Activated T-cell treated with anti-CD3 and anti-CD28 coated beads, Interleukin-2, amount 50 U/mL, for 24 hours (primary cell): ENCODE results near the gene C3orf85.

Experiments used
- DNase-seq: peaks from one replicate; pipeline ENCODE4 v3.0.0-alpha.2; 2020
- H3K27ac Mint-ChIP-seq: 2 replicates; pipeline ENCODE4 v1.8.0; 2020; ENCODE audit warnings: mild to moderate bottlenecking, mixed read lengths
- H3K27me3 Mint-ChIP-seq: 2 replicates; pipeline ENCODE4 v1.8.0; 2020; ENCODE audit warnings: mixed read lengths
- H3K36me3 Mint-ChIP-seq: 2 replicates; pipeline ENCODE4 v1.8.0; 2020; ENCODE audit warnings: low read depth, mixed read lengths
- H3K4me1 Mint-ChIP-seq: 2 replicates; pipeline ENCODE4 v1.8.0; 2020; ENCODE audit warnings: low read depth, mixed read lengths
- H3K4me3 Mint-ChIP-seq: 2 replicates; pipeline ENCODE4 v1.8.0; 2020; ENCODE audit warnings: mild to moderate bottlenecking, moderate library complexity, mixed read lengths
- H3K9me3 Mint-ChIP-seq: 2 replicates; pipeline ENCODE4 v1.8.0; 2020; ENCODE audit warnings: mixed read lengths

C3orf85 gene

DNA sequence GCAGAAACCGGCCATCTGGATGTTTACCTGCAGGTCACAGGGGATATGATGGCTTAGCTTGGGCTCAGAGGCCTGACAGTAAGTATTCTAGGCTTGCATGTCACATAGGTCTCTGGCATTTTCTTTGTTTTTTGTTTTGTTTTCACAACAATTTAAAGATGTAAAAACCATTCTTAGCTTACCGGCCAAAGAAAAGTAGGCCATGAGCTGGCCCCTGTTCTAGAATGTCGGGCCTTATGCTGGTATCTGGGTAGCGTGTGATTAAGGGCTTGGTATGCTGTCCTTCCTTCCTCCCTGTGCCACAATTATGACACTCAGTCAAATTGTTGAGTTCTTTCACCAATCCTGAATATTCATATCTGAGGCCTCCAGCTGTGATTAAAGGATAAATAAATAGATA, 40.2 kb downstream of the C3orf85 start:
- Mint-ChIP-seq H3K36me3 (no peaks in the 10 kb centered on the region), H3K4me1 (no peaks in the 10 kb centered on the region), H3K27ac (no peak overlapping the region), H3K9me3 (no peaks in the 10 kb centered on the region), H3K27me3 (peaks cover 5% of the 10 kb centered on the region), H3K4me3 (no peak overlapping the region)
- DNase-seq: no peak

DNA sequence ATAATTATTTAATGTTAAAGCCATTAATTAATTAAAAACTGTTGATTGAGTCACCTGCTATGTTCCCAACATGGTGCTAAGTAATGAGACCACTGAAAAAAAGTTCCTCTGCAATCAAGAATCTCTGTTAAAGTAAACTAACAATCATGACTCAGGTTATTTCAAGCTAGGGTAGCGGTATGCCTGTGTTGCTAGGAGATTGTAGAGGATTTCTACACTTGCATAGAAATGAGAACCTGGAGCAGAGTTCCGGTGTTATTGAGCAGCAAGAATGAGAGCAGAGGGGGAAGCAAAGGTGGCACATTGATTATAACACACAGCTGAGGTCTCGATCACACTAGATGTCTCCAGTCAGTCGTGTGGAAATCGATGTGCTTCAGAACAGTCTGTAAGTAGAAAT, 41.4 kb downstream of the C3orf85 start:
- Mint-ChIP-seq H3K27ac (no peak overlapping the region), H3K27me3 (peaks cover 5% of the 10 kb centered on the region), H3K9me3 (no peaks in the 10 kb centered on the region), H3K4me1 (no peaks in the 10 kb centered on the region), H3K36me3 (no peaks in the 10 kb centered on the region), H3K4me3 (no peak overlapping the region)
- no peak for DNase-seq

DNA sequence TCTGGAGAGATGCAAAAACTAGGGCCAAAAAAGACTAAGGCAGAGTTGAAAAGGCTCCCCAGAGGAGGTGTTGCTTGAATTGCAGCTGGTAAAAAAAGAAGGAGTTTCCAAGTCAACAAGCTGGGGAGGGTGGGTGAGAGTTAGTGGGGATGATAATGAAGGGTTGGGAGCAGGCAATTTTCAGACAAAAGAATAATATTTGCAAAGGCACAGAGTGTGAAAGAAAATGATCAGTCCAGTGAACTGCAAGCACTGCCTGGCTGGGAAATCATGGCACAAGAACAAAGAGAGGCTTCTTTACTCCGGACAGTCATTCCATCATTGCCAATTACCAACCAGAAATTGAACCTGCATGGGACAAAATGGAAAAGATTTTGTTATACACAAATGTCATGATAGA, 42.2 kb downstream of the C3orf85 start:
- H3K9me3 Mint-ChIP-seq: no peaks in the 10 kb centered on the region
- no peak overlapping the region for H3K4me3 Mint-ChIP-seq
- H3K27ac Mint-ChIP-seq: no peak overlapping the region
- no peaks in the 10 kb centered on the region for H3K36me3 Mint-ChIP-seq
- no peak for DNase-seq
- no peaks in the 10 kb centered on the region for H3K4me1 Mint-ChIP-seq
- H3K27me3 Mint-ChIP-seq: peaks cover 5% of the 10 kb centered on the region

DNA sequence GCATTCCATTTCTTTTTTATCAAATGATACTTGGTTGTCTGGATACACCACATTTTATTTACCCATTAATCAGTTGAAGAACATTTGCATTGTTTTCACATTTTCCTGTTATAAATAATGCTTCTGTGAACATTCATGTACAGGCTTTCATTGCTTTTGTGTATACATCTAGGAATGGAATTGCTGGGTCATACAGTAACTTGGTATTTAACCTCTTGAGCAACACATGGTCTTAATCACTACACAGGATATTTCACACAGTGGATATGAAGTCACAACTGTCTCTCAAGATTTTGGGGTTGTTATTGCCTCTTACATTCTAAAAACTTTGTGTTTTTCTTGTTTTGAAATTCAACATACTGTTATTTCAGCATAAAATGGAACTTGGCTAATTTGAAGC, 48.2 kb downstream of the C3orf85 start:
- Mint-ChIP-seq H3K27ac (no peak overlapping the region), H3K36me3 (no peaks in the 10 kb centered on the region), H3K27me3 (peaks cover 6% of the 10 kb centered on the region), H3K4me3 (no peak overlapping the region), H3K4me1 (no peaks in the 10 kb centered on the region), H3K9me3 (no peaks in the 10 kb centered on the region)
- no peak for DNase-seq

DNA sequence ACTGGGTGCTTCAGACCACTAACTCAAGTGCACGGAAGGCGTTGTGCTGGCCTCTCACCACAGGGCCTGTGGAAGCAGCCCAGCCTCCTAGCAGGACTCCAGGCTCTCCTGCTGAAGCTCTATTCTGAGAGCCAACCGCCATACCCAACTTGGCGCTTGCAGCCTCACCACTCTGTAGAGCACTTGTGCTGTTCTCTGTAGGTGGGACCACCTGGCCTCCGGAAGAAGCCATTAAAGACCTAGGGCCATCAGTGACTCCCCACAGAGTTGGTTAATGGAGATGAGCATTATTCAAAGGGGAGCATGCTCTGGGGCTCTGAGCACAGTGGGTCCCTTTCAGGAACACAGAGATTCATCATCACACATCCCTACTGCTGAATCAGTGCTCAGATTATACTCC, 50.9 kb downstream of the C3orf85 start:
- Mint-ChIP-seq H3K27me3 (peaks cover 6% of the 10 kb centered on the region), H3K9me3 (no peaks in the 10 kb centered on the region), H3K4me3 (no peak overlapping the region), H3K4me1 (no peaks in the 10 kb centered on the region), H3K27ac (no peak overlapping the region), H3K36me3 (no peaks in the 10 kb centered on the region)
- no peak for DNase-seq

DNA sequence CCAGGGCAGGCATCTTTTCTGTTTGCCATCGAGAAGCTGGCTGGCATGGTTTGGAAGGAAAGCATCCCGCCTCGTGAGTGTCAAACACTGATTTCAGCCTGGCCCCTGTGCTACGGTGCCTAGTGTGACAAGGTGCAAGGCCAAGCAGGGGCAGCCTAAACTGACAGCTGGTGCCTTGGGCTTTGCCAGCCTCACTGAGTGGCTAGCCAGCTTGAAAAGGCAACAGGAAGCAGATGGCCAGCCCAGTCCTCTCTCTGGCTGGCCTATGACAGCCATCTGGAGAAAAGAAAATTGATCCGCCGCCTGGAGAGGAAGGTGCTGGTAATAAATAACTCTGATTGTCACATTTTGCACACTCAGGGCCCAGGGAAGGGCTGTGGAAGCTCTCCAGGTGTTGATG, 52.2 kb downstream of the C3orf85 start:
- no peak overlapping the region for H3K27ac Mint-ChIP-seq
- no peak overlapping the region for H3K4me3 Mint-ChIP-seq
- no peaks in the 10 kb centered on the region for H3K36me3 Mint-ChIP-seq
- H3K27me3 Mint-ChIP-seq: peaks cover 5% of the 10 kb centered on the region
- no peak for DNase-seq
- H3K4me1 Mint-ChIP-seq: no peaks in the 10 kb centered on the region
- H3K9me3 Mint-ChIP-seq: no peaks in the 10 kb centered on the region

DNA sequence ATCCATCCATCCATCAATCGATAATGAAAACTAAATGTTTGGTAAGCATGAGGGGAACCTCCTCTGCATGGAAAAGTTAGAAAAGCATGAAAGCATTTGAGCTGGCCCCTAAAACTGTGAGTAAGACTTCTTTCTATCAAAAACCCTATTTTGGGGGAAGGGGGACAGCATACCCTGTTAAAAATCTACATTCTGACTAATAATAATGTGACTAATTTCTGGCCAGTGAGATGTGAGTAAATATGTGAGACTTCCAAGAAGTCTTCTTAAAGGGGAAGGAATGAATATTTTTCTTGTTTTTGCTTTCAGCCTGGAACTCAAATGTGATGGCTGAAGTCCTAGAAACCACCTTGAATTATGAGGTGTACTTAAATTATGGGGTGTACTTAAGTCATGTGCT, 54.9 kb downstream of the C3orf85 start:
- no peak overlapping the region for H3K27ac Mint-ChIP-seq
- no peaks in the 10 kb centered on the region for H3K36me3 Mint-ChIP-seq
- no peak overlapping the region for H3K4me3 Mint-ChIP-seq
- no peak for DNase-seq
- no peaks in the 10 kb centered on the region for H3K9me3 Mint-ChIP-seq
- H3K27me3 Mint-ChIP-seq: no peaks in the 10 kb centered on the region
- no peaks in the 10 kb centered on the region for H3K4me1 Mint-ChIP-seq

DNA sequence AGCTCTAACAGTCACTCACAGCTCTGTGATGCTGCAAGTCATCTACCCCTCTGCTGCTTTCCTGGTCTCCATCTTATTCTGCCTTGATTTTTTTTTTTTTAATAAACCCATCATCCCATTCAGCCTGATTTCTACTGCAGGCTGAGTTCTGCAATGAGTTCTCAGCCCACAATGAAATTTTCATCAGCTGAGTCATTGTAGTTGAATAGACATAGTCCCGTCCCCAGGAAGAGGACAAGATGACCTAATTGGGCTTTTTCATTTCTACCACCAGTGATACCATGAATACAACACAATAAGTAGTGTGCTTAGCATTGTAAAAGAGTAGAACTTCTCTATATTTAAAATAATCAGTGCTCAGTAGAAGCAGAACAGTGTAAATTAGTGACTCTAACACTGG, 59.3 kb downstream of the C3orf85 start:
- DNase-seq: no peak
- no peaks in the 10 kb centered on the region for H3K27me3 Mint-ChIP-seq
- H3K4me1 Mint-ChIP-seq: no peaks in the 10 kb centered on the region

More for the DNA sequence above, 59.3 kb downstream of the C3orf85 start:
- H3K27ac Mint-ChIP-seq: no peak overlapping the region
- no peak overlapping the region for H3K4me3 Mint-ChIP-seq
- H3K9me3 Mint-ChIP-seq: peaks cover 5% of the 10 kb centered on the region
- H3K36me3 Mint-ChIP-seq: no peaks in the 10 kb centered on the region
